ENCODE results near the gene USP31. TPM values are rescaled to one million over a fixed set of nuclear protein-coding genes. Genes with fewer than 3 reads are reported as not detected.

Gene USP31, protein sequence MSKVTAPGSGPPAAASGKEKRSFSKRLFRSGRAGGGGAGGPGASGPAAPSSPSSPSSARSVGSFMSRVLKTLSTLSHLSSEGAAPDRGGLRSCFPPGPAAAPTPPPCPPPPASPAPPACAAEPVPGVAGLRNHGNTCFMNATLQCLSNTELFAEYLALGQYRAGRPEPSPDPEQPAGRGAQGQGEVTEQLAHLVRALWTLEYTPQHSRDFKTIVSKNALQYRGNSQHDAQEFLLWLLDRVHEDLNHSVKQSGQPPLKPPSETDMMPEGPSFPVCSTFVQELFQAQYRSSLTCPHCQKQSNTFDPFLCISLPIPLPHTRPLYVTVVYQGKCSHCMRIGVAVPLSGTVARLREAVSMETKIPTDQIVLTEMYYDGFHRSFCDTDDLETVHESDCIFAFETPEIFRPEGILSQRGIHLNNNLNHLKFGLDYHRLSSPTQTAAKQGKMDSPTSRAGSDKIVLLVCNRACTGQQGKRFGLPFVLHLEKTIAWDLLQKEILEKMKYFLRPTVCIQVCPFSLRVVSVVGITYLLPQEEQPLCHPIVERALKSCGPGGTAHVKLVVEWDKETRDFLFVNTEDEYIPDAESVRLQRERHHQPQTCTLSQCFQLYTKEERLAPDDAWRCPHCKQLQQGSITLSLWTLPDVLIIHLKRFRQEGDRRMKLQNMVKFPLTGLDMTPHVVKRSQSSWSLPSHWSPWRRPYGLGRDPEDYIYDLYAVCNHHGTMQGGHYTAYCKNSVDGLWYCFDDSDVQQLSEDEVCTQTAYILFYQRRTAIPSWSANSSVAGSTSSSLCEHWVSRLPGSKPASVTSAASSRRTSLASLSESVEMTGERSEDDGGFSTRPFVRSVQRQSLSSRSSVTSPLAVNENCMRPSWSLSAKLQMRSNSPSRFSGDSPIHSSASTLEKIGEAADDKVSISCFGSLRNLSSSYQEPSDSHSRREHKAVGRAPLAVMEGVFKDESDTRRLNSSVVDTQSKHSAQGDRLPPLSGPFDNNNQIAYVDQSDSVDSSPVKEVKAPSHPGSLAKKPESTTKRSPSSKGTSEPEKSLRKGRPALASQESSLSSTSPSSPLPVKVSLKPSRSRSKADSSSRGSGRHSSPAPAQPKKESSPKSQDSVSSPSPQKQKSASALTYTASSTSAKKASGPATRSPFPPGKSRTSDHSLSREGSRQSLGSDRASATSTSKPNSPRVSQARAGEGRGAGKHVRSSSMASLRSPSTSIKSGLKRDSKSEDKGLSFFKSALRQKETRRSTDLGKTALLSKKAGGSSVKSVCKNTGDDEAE (N-terminal part only)
- 1 to 10 TPM; 6.0 to 8.3 (median 7.1) TPM for total RNA-seq

GRCh38 chr16:23149267-23149992 lies at the start of gene USP31:
USP31 (minus strand) TSS chr16:23149452; CDS start chr16:23149270, 182 bp downstream.
- 0 to 33% methylated on average over 1 to 40 of the region's 75 CpGs for WGBS, 2 donors (ENCODE audit: low coverage in 1 of 2)

DNA sequence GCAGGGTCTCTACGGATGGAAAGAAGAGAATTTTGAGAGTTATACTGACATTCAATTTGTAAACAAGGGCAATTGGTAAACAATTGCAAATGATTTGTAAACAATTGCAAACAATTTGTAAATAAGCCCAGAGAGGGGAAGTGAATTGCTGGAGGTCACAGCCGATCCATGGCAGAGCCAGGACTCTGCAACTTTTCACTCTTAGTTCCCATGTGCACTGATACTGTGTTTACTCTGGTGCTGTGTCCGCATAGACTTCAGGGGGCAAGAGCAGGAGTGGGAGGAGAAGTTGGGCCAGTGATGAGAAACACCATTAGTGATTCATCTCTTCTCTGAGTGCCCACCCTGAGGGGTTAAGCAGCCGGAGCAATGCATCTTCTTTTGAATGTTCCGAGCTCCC lies 47.3 kb upstream of the USP31 start:
- WGBS, 2 donors (ENCODE audit: low coverage in 1 of 2): 63 to 69% methylated on average over 5 of the region's 5 CpGs
- Histone ChIP-seq H3K36me3 (peaks cover 0 to 5% (median 0%) of the 10 kb centered on the region in 4 donors), H3K27me3 (no peaks in the 10 kb centered on the region), H3K27ac (no peak overlapping the region), H3K4me1 (peaks cover 0 to 24% (median 10%) of the 10 kb centered on the region in 4 donors), H3K9me3 (no peaks in the 10 kb centered on the region), H3K4me3 (no peak overlapping the region)
- no peak for DNase-seq
- intact Hi-C loops (cut with DNase I; ENCODE audit: low total_unique reads): no loop called here
- in situ Hi-C loops (cut with MboI; ENCODE audit: low pct_ligation_motif_present in 1 of 4, low pct_unique_long_range_greater_than_20kb in 1 of 4, low sequenced_read_pairs in 3 of 4): no loop called here
- TF ChIP-seq CTCF (IDR thresholded peaks at IDR 0.05): no peak
- no peak for TF ChIP-seq POLR2AphosphoS5 (IDR thresholded peaks at IDR 0.05)
- TF ChIP-seq EP300 (IDR thresholded peaks at IDR 0.05; ENCODE audit: low read depth): no peak
- TF ChIP-seq POLR2A (IDR thresholded peaks at IDR 0.05): no peak

More at GRCh38 chr16:23149267-23149992, at the start of gene USP31:
- in situ Hi-C loops (cut with MboI; ENCODE audit: low pct_ligation_motif_present in 1 of 4, low pct_unique_long_range_greater_than_20kb in 1 of 4, low sequenced_read_pairs in 3 of 4) (no loop called here), intact Hi-C loops (cut with DNase I; ENCODE audit: low total_unique reads) (no loop called here)
- Histone ChIP-seq H3K9me3 (no peaks in the 10 kb centered on the region), H3K4me3 (peak within 1 kb of the TSS; percentile 49 to 79 (median 72)), H3K27me3 (peaks cover 8% of the 10 kb centered on the region), H3K4me1 (peaks cover 13 to 34% (median 19%) of the 10 kb centered on the region in 4 donors), H3K36me3 (no peaks in the 10 kb centered on the region), H3K27ac (peak within 1 kb of the TSS; percentile 79 to 92 (median 90))
- peak; percentile 96 for DNase-seq
- TF ChIP-seq EP300 (IDR thresholded peaks at IDR 0.05; ENCODE audit: low read depth) (no peak), POLR2A (IDR thresholded peaks at IDR 0.05) (no peak), CTCF (IDR thresholded peaks at IDR 0.05) (no peak), POLR2AphosphoS5 (IDR thresholded peaks at IDR 0.05) (peak in 2 of 3 donors; percentile 33 to 53)

DNA sequence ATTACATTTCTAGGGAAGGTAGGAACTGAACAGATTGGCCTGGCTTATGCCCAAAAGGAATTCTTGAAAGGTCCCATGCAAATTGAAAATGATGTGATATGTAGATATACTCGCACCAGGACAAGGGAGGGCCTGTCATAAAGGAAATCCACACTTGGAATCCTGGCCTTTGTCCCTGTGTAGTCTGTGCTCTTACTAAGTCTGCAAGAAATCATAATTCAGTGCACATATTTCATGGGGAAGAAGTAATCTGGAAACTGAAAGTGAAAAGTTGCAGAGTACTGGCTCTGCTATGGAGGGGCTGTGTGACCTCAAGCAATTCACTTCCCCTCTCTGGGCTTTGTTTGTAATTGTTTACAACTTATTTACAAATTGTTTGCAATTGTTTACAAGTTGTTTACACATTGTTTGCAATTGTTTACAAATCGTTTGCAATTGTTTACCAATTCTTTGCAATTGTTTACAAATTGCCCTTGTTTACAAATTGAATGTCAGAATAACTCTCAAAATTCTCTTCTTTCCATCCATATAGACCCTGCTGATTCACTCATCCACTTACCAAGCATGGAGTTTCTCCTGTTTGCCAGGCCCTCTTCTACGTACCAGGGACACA lies 46.2 kb upstream of the USP31 start:
- H3K4me3 ChIP-seq: no peak overlapping the region
- peaks cover 0 to 24% (median 10%) of the 10 kb centered on the region in 4 donors for H3K4me1 ChIP-seq
- DNase-seq: no peak
- no peaks in the 10 kb centered on the region for H3K27me3 ChIP-seq
- H3K9me3 ChIP-seq: no peaks in the 10 kb centered on the region
- in situ Hi-C loops (cut with MboI; ENCODE audit: low pct_ligation_motif_present in 1 of 4, low pct_unique_long_range_greater_than_20kb in 1 of 4, low sequenced_read_pairs in 3 of 4): no loop called here
- WGBS, 2 donors (ENCODE audit: low coverage in 1 of 2): 36 to 52% methylated on average over 3 of the region's 3 CpGs
- intact Hi-C loops (cut with DNase I; ENCODE audit: low total_unique reads): no loop called here
- H3K36me3 ChIP-seq: no peaks in the 10 kb centered on the region
- H3K27ac ChIP-seq: peak overlapping the region in 3 of 4 donors; percentile 18 to 49 (median 35)
- TF ChIP-seq POLR2AphosphoS5 (IDR thresholded peaks at IDR 0.05) (peak in 1 of 3 donors; percentile 25), CTCF (IDR thresholded peaks at IDR 0.05) (no peak)
